Measurements from ENCODE around the gene NUB1. TPM values are rescaled to one million over a fixed set of nuclear protein-coding genes. Genes with fewer than 3 reads are reported as not detected.

Gene NUB1
- total and polyA plus RNA-seq, 2 donors = 48.5 to 69.8 TPM

GRCh38 chr7:151422212-151422611 lies 80.6 kb downstream of the NUB1 start:
- Histone ChIP-seq H3K9me3 (ENCODE audit: control insufficient read depth in 2 of 2, insufficient read depth in 1 of 2, low read length in 1 of 2) (peaks cover 2 to 16% of the 10 kb centered on the region in 2 donors), H3K27me3 (ENCODE audit: control insufficient read depth in 2 of 2, insufficient read depth in 1 of 2, low read length in 1 of 2) (peaks cover 0 to 14% of the 10 kb centered on the region in 2 donors), H3K36me3 (ENCODE audit: control insufficient read depth in 2 of 2, insufficient read depth in 2 of 2, low read length in 1 of 2) (no peaks in the 10 kb centered on the region), H3K4me1 (ENCODE audit: control insufficient read depth in 2 of 2, insufficient read depth in 2 of 2, low read length in 2 of 2) (peaks cover 0 to 15% of the 10 kb centered on the region in 2 donors), H3K27ac (ENCODE audit: low read depth in 1 of 2, low read length in 1 of 2) (no peak overlapping the region), H3K4me3 (ENCODE audit: low read length in 2 of 2) (no peak overlapping the region)
- DNase-seq (ENCODE audit: low read depth in 6 of 9, low spot score in 9 of 9) = no peak
- 95% methylated on average over 5 of the region's 5 CpGs for WGBS

- DNase-seq (ENCODE audit: low read depth in 6 of 9, low spot score in 9 of 9) = no peak
- Histone ChIP-seq H3K27me3 (ENCODE audit: control insufficient read depth in 2 of 2, insufficient read depth in 1 of 2, low read length in 1 of 2) (peaks cover 0 to 10% of the 10 kb centered on the region in 2 donors), H3K4me1 (ENCODE audit: control insufficient read depth in 2 of 2, insufficient read depth in 2 of 2, low read length in 2 of 2) (peaks cover 10 to 26% of the 10 kb centered on the region in 2 donors), H3K36me3 (ENCODE audit: control insufficient read depth in 2 of 2, insufficient read depth in 2 of 2, low read length in 1 of 2) (no peaks in the 10 kb centered on the region), H3K4me3 (ENCODE audit: low read length in 2 of 2) (no peak overlapping the region), H3K9me3 (ENCODE audit: control insufficient read depth in 2 of 2, insufficient read depth in 1 of 2, low read length in 1 of 2) (peaks cover 2 to 16% of the 10 kb centered on the region in 2 donors), H3K27ac (ENCODE audit: low read depth in 1 of 2, low read length in 1 of 2) (no peak overlapping the region)
- WGBS = 92% methylated on average over 7 of the region's 7 CpGs
Observed at GRCh38 chr7:151423226-151423625, 81.6 kb downstream of the NUB1 start.

DNA sequence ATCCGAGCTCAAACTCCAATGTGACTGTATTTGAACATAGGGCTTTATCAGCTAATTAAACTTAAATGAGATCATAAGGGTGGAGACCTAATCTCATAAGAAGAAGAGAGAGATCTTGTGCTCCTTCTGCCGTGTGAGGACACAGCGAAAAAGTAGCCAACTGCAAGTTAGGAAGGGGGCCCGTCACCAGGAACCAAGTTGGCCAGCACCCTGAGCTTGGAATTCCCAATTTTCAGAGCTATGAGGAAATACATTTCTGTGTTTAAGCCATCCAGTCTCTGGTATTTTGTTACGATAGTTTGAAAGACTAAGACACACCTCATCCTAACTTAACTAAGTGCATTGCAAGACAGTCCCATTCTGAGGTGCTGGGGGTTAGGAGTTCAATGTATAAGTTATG lies 82.3 kb downstream of the NUB1 start:
- 97% methylated on average over 5 of the region's 5 CpGs for WGBS
- Histone ChIP-seq H3K4me1 (ENCODE audit: control insufficient read depth in 2 of 2, insufficient read depth in 2 of 2, low read length in 2 of 2) (peaks cover 17 to 33% of the 10 kb centered on the region in 2 donors), H3K27me3 (ENCODE audit: control insufficient read depth in 2 of 2, insufficient read depth in 1 of 2, low read length in 1 of 2) (peaks cover 0 to 10% of the 10 kb centered on the region in 2 donors), H3K27ac (ENCODE audit: low read depth in 1 of 2, low read length in 1 of 2) (no peak overlapping the region), H3K4me3 (ENCODE audit: low read length in 2 of 2) (no peak overlapping the region), H3K9me3 (ENCODE audit: control insufficient read depth in 2 of 2, insufficient read depth in 1 of 2, low read length in 1 of 2) (peaks cover 0 to 16% of the 10 kb centered on the region in 2 donors), H3K36me3 (ENCODE audit: control insufficient read depth in 2 of 2, insufficient read depth in 2 of 2, low read length in 1 of 2) (no peaks in the 10 kb centered on the region)
- no peak for DNase-seq (ENCODE audit: low read depth in 6 of 9, low spot score in 9 of 9)

DNA sequence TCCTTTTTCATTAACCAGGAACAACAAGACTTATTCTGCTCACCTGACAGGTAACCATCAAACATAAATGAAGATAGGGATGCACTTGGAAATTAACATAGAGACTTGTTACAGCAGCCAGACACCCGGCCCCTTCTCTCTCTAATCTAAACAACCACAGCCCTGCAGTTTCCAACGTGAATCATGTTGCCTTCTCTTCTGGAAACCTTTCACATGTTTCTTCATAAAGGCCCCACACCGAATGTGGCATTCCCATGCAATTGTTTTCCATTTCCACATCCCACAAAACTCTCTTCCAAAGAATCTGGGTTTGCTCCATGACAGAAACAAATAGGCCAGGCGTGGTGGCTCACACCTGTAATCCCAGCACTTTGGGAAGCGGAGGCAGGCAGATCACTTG lies 83.2 kb downstream of the NUB1 start:
- Histone ChIP-seq H3K36me3 (ENCODE audit: control insufficient read depth in 2 of 2, insufficient read depth in 2 of 2, low read length in 1 of 2) (no peaks in the 10 kb centered on the region), H3K27me3 (ENCODE audit: control insufficient read depth in 2 of 2, insufficient read depth in 1 of 2, low read length in 1 of 2) (peaks cover 0 to 10% of the 10 kb centered on the region in 2 donors), H3K4me3 (ENCODE audit: low read length in 2 of 2) (no peak overlapping the region), H3K4me1 (ENCODE audit: control insufficient read depth in 2 of 2, insufficient read depth in 2 of 2, low read length in 2 of 2) (peaks cover 25 to 41% of the 10 kb centered on the region in 2 donors), H3K9me3 (ENCODE audit: control insufficient read depth in 2 of 2, insufficient read depth in 1 of 2, low read length in 1 of 2) (peaks cover 0 to 16% of the 10 kb centered on the region in 2 donors), H3K27ac (ENCODE audit: low read depth in 1 of 2, low read length in 1 of 2) (no peak overlapping the region)
- WGBS = 95% methylated on average over 5 of the region's 5 CpGs
- DNase-seq (ENCODE audit: low read depth in 6 of 9, low spot score in 9 of 9) = no peak

DNA sequence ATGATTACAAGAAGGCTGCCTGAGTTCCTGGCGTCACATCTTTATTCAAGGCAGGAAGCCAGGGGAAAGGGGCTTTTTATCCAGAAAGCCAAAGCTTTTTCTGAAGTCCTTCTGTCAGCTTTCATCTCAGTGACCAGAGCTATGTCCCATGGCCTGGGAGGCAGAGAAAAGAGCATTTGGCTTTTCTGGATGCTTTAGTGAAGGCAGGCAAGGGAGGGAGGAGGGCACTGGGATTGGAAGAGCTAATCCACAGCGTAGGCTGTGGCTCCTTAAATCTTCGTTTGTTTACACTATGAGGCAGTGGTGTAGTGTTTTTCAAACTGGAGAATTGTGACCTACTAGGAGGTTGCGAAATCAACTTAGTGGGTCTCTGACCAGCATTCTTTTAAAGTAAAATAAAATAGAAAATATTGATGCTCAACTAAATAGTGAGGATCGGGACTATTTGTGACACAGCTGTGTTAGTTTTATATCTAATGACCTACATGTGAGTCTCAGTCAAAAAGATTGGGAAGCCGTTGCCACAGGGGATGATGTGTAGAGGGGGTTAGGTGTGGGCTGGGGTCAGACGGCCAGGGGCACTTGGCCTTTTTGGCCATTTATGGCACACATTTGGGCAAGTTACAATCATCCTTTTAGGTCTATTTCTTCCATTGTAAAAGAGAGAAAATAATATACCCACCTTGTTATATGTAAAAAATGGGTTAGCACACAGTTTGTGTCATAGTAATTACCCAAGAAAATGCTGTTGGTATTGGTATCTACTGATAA lies 84.2 kb downstream of the NUB1 start:
- Histone ChIP-seq H3K4me1 (ENCODE audit: control insufficient read depth in 2 of 2, insufficient read depth in 2 of 2, low read length in 2 of 2) (peaks cover 35 to 44% of the 10 kb centered on the region in 2 donors), H3K27ac (ENCODE audit: low read depth in 1 of 2, low read length in 1 of 2) (no peak overlapping the region), H3K4me3 (ENCODE audit: low read length in 2 of 2) (no peak overlapping the region), H3K9me3 (ENCODE audit: control insufficient read depth in 2 of 2, insufficient read depth in 1 of 2, low read length in 1 of 2) (peaks cover 0 to 7% of the 10 kb centered on the region in 2 donors), H3K27me3 (ENCODE audit: control insufficient read depth in 2 of 2, insufficient read depth in 1 of 2, low read length in 1 of 2) (peaks cover 0 to 10% of the 10 kb centered on the region in 2 donors), H3K36me3 (ENCODE audit: control insufficient read depth in 2 of 2, insufficient read depth in 2 of 2, low read length in 1 of 2) (no peaks in the 10 kb centered on the region)
- 90% methylated on average over 7 of the region's 7 CpGs for WGBS
- DNase-seq (ENCODE audit: low read depth in 6 of 9, low spot score in 9 of 9) = no peak

DNA sequence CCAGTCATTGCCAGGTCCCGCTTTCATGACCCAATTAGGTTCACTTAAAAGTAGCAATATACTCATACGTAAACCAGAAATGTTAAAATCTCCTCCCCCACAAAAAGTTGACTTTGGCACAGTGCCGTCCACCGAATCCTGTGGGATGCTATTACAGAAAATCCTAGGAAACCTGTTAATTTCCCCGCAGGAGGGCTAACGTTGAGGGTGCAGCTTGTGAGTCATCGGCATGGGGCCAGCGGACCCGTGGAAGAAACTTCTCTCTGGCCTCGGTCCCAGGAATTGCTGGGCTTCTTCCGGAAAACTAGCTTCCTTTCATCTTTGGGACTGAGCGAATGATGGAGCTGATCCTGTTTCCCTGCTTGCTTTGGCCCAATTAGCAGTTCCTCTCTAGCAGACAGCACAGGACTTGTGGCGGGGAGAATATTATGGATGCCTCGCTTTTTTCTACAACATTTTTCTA lies 84.9 kb downstream of the NUB1 start:
- 83% methylated on average over 14 of the region's 14 CpGs for WGBS
- peaks cover 0 to 7% of the 10 kb centered on the region in 2 donors for H3K9me3 ChIP-seq (ENCODE audit: control insufficient read depth in 2 of 2, insufficient read depth in 1 of 2, low read length in 1 of 2)
- H3K27me3 ChIP-seq (ENCODE audit: control insufficient read depth in 2 of 2, insufficient read depth in 1 of 2, low read length in 1 of 2) = peaks cover 0 to 10% of the 10 kb centered on the region in 2 donors
- no peaks in the 10 kb centered on the region for H3K36me3 ChIP-seq (ENCODE audit: control insufficient read depth in 2 of 2, insufficient read depth in 2 of 2, low read length in 1 of 2)
- no peak overlapping the region for H3K27ac ChIP-seq (ENCODE audit: low read depth in 1 of 2, low read length in 1 of 2)
- peaks cover 39 to 50% of the 10 kb centered on the region in 2 donors for H3K4me1 ChIP-seq (ENCODE audit: control insufficient read depth in 2 of 2, insufficient read depth in 2 of 2, low read length in 2 of 2)
- no peak for DNase-seq (ENCODE audit: low read depth in 6 of 9, low spot score in 9 of 9)
- H3K4me3 ChIP-seq (ENCODE audit: low read length in 2 of 2) = no peak overlapping the region

DNA sequence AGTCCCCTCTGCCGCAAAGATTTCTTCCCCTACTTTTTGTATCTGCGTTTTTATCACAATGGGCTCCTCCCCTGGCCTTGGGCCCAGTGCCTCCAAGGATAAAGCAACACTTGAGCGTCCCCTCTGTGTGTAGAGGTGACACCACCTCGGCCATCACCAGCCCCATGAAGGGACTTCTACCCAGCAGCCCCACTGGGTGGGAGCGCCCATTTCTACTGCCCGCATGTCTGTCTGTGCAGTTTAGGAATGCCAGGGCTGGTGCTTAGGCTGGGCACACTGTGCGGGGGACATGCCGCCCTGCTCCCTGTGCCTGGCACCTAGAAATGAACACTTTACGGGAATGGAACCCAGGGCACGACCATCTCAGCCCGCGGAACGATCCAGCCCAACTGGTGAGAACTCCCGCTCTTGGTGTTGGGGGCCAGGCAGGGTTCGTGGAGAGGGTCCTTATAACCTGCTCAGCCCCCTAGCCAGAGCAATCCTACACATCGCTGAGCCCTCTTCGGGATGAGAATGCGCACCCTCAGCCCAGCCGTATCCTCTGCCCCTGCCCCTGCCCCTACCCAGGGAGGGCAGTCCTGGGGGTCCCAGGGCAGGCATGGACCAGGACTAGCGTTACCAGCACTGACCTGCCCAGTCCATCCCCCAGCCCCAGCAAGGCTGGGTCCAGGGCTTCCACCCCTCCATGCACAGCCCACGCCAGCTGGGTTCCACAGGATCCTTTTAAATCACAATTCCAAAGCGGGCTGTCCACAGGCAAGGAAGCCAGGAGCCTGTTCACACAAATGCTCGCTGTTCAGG lies 85.5 kb downstream of the NUB1 start:
- DNase-seq (ENCODE audit: low read depth in 6 of 9, low spot score in 9 of 9) = no peak
- H3K27ac ChIP-seq (ENCODE audit: low read depth in 1 of 2, low read length in 1 of 2) = no peak overlapping the region
- H3K36me3 ChIP-seq (ENCODE audit: control insufficient read depth in 2 of 2, insufficient read depth in 2 of 2, low read length in 1 of 2) = no peaks in the 10 kb centered on the region
- peaks cover 0 to 10% of the 10 kb centered on the region in 2 donors for H3K9me3 ChIP-seq (ENCODE audit: control insufficient read depth in 2 of 2, insufficient read depth in 1 of 2, low read length in 1 of 2)
- no peak overlapping the region for H3K4me3 ChIP-seq (ENCODE audit: low read length in 2 of 2)
- H3K27me3 ChIP-seq (ENCODE audit: control insufficient read depth in 2 of 2, insufficient read depth in 1 of 2, low read length in 1 of 2) = peaks cover 0 to 7% of the 10 kb centered on the region in 2 donors
- peaks cover 39 to 57% of the 10 kb centered on the region in 2 donors for H3K4me1 ChIP-seq (ENCODE audit: control insufficient read depth in 2 of 2, insufficient read depth in 2 of 2, low read length in 2 of 2)
- 96% methylated on average over 23 of the region's 23 CpGs for WGBS

- no peaks in the 10 kb centered on the region for H3K36me3 ChIP-seq (ENCODE audit: control insufficient read depth in 2 of 2, insufficient read depth in 2 of 2, low read length in 1 of 2)
- 62% methylated on average over 10 of the region's 10 CpGs for WGBS
- peak in 1 of 9 donors; percentile 73 for DNase-seq (ENCODE audit: low read depth in 6 of 9, low spot score in 9 of 9)
- peaks cover 0 to 7% of the 10 kb centered on the region in 2 donors for H3K27me3 ChIP-seq (ENCODE audit: control insufficient read depth in 2 of 2, insufficient read depth in 1 of 2, low read length in 1 of 2)
- no peak overlapping the region for H3K4me3 ChIP-seq (ENCODE audit: low read length in 2 of 2)
- peak overlapping the region; percentile 62 to 99 for H3K27ac ChIP-seq (ENCODE audit: low read depth in 1 of 2, low read length in 1 of 2)
- peaks cover 0 to 13% of the 10 kb centered on the region in 2 donors for H3K9me3 ChIP-seq (ENCODE audit: control insufficient read depth in 2 of 2, insufficient read depth in 1 of 2, low read length in 1 of 2)
- peaks cover 46 to 64% of the 10 kb centered on the region in 2 donors for H3K4me1 ChIP-seq (ENCODE audit: control insufficient read depth in 2 of 2, insufficient read depth in 2 of 2, low read length in 2 of 2)
Observed at GRCh38 chr7:151427705-151428377, 86.2 kb downstream of the NUB1 start.
